ENCODE data around the gene SSTR5. TPM values are rescaled to one million over a fixed set of nuclear protein-coding genes. Genes with fewer than 3 reads are reported as not detected.

SSTR5 gene
- total RNA-seq, 1 donor from 2014 or later: not detected

DNA sequence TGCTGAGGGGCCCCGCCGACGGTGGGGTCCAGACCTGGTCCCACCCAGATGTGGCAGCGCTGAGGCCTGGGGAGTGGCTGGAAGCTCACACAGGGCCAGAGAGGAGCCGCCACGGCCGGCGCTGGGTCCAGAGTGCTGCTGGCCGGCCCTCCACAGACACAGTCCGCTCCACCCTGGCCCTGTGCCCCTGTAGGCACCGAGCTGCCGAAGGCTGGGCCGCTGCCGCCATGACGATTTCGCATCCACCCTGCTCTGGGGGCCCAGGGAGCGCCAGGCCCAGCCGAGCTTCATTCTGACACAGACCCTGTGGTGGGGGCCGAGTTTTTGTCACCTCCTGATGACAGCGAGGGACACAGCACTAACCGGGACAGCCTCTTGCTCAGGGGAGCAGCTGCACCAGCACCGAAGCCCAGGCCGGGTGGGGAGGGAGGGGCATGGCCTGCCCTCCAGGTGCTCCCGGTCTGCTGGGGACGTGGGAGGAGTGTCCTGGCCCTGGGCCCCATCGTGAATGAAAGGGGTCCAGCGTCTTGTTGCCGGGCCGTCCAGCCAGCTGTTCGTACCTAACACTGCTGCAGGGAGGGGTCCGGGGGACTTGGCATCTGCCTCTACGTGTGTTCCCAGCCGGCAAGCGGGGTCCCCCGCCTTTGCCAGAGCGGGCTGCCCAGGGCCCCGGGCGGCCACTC, 27.1 kb upstream of the SSTR5 start:
- H3K4me3 ChIP-seq: no peak overlapping the region
- TF ChIP-seq, protein P1, sequence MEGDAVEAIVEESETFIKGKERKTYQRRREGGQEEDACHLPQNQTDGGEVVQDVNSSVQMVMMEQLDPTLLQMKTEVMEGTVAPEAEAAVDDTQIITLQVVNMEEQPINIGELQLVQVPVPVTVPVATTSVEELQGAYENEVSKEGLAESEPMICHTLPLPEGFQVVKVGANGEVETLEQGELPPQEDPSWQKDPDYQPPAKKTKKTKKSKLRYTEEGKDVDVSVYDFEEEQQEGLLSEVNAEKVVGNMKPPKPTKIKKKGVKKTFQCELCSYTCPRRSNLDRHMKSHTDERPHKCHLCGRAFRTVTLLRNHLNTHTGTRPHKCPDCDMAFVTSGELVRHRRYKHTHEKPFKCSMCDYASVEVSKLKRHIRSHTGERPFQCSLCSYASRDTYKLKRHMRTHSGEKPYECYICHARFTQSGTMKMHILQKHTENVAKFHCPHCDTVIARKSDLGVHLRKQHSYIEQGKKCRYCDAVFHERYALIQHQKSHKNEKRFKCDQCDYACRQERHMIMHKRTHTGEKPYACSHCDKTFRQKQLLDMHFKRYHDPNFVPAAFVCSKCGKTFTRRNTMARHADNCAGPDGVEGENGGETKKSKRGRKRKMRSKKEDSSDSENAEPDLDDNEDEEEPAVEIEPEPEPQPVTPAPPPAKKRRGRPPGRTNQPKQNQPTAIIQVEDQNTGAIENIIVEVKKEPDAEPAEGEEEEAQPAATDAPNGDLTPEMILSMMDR (IDR thresholded peaks at IDR 0.05): no peak
- ATAC-seq (no peak), DNase-seq (no peak)
- intact Hi-C loops (cut with DNase I): no loop called here
- H3K4me1 ChIP-seq: no peaks in the 10 kb centered on the region
- no peaks in the 10 kb centered on the region for H3K9me3 ChIP-seq
- H3K27me3 ChIP-seq (ENCODE audit: low read depth): peaks cover 67% of the 10 kb centered on the region
- no peaks in the 10 kb centered on the region for H3K36me3 ChIP-seq
- H3K27ac ChIP-seq: no peak overlapping the region

DNA sequence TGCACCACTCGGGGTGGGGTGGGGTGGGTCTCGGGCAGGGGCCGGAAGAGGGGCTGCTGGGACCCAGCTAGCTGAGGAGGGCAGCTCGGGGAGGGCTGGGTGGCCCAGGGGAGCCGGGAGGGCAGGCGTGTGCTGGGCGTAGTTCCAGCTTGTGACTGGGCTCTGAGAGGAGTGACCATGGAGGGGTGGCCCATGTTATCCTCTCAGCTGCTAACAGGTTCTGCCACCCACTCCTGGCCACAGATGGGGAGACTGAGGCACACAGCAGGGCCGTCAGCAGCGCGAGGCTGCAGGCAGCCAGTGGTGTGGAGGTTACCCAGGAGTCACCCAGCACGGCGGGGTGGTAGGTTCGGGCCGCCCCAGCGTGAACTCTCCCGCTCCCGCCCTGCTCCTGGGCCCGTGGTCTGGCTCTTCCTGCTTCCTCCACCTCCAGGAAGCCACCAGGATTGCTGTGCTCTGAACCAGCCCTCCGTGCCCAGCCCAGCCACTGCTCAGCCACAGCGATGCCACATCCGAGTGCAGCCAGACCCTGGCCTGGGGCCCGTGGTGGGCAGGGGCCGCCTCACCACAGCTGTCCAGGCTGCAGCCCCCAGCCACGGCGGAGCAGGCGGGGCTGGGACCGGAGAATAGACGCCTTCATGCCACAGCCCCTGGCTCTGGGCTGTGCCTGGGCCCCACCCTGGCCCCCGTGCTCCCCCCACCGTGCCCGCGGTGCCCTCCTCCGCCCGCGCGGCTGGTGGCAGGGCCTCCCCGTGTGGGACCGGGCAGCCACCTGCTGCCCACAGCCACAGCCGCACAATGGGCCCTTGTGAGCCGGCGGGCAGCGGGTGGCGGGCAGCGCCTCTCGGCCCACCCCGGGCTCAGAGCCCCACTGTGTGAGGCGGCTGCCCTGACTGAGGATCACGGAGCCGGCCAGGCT, 26.3 kb upstream of the SSTR5 start:
- intact Hi-C loops (cut with DNase I): no loop called here
- Histone ChIP-seq H3K4me3 (no peak overlapping the region), H3K27me3 (ENCODE audit: low read depth) (peaks cover 68% of the 10 kb centered on the region), H3K9me3 (no peaks in the 10 kb centered on the region), H3K27ac (no peak overlapping the region), H3K36me3 (no peaks in the 10 kb centered on the region), H3K4me1 (no peaks in the 10 kb centered on the region)
- ATAC-seq (no peak), DNase-seq (no peak)
- TF ChIP-seq, protein P1 (IDR thresholded peaks at IDR 0.05): no peak

DNA sequence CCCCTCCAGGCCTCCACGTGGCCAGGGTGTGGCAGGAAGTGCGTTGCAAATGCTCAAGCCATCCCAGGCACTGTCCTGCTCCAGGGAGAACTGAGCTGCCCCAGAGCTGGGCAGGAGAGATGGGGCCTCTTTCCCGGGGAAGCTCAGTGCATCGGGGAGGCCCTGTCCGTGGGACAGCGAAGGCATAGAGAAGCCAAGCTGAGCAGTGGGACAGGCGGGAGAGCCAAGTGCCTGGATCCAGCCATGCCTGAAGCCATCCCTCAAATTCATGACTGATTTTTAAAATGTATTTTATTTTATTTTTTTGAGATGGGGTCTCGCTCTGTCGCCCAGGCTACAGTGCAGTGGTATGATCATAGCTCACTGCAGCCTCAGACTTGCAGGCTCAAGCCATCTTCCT, 25.4 kb upstream of the SSTR5 start:
- Histone ChIP-seq H3K4me1 (no peaks in the 10 kb centered on the region), H3K4me3 (no peak overlapping the region), H3K27ac (no peak overlapping the region), H3K9me3 (no peaks in the 10 kb centered on the region), H3K36me3 (no peaks in the 10 kb centered on the region), H3K27me3 (ENCODE audit: low read depth) (peaks cover 68% of the 10 kb centered on the region)
- TF ChIP-seq, protein P1 (IDR thresholded peaks at IDR 0.05): no peak
- ATAC-seq (no peak), DNase-seq (no peak)
- intact Hi-C loops (cut with DNase I): no loop called here

DNA sequence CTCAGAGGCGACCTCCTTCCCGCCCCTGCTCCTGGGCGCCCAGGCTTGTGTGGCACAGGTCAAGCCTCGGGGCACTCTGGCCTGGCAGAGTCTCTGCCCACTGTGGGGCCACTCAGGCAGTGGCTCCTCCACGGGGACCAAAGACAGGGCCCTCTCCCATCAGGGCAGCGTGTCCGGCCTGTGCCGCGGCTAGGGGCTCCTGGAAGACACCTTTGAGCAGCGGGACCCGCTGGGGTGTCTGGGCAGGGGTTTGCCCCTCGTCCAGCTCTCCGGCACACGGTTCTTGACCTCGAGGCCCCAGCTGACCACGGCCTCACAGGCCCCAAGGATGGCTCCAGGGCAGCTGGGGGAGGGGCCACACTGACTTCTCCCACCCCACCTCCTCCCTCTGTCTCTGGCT, 24.7 kb upstream of the SSTR5 start:
- TF ChIP-seq, protein P1 (IDR thresholded peaks at IDR 0.05): no peak
- H3K4me1 ChIP-seq: no peaks in the 10 kb centered on the region
- H3K36me3 ChIP-seq: no peaks in the 10 kb centered on the region
- intact Hi-C loops (cut with DNase I): no loop called here
- no peaks in the 10 kb centered on the region for H3K9me3 ChIP-seq
- no peak for DNase-seq
- ATAC-seq: no peak
- H3K4me3 ChIP-seq: no peak overlapping the region
- H3K27me3 ChIP-seq (ENCODE audit: low read depth): peaks cover 71% of the 10 kb centered on the region
- H3K27ac ChIP-seq: no peak overlapping the region

DNA sequence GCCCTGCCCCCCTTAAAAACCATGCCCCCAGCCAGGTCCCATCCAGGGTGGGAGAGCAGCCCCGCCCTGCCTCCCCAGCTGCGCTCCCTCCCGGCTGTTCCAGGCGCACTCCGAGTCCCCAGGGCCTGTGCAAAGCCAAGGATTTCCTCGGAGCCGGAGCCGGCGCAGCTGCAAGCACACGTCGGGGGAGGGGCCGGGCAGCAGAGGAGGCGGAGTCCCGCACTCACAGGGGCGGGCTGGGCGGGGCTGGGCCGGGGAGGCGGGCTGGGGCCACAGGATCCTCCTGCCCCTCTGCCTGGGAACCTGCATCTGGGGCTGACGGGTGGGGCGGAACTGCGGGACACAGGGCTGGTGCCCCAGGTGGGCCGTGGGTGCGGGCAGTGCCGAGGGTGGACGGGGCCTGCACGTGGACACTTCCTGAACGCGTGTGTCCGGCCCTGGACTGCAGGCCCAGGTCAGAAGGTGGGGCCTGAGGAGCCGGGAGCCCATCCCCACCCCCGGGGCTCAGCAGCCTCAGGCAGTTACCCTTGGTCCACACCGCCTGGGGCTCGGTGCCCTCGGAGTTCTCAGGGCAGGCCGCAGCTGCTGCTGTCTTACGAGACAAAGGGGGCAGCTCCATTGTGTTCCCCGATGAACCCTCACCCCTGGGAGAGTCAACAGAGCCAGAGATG, 24.0 kb upstream of the SSTR5 start:
- intact Hi-C loops (cut with DNase I): no loop called here
- no peak overlapping the region for H3K27ac ChIP-seq
- H3K27me3 ChIP-seq (ENCODE audit: low read depth): peaks cover 73% of the 10 kb centered on the region
- H3K9me3 ChIP-seq: no peaks in the 10 kb centered on the region
- H3K36me3 ChIP-seq: no peaks in the 10 kb centered on the region
- no peaks in the 10 kb centered on the region for H3K4me1 ChIP-seq
- H3K4me3 ChIP-seq: no peak overlapping the region
- DNase-seq (no peak), ATAC-seq (no peak)
- TF ChIP-seq, protein P1 (IDR thresholded peaks at IDR 0.05): no peak
